Activated CD4-positive, alpha-beta T cell treated with anti-CD3 and anti-CD28 coated beads, Interleukin-2, amount 50 U/mL, for 1 hour (primary cell): ENCODE results near the gene TRMT11.
"Not testable (repeated sequence)": the region's sequence is repeated elsewhere in the genome, so short reads cannot be mapped to it uniquely, and the experiment has no call there.

ENCODE experiments used
- DNase-seq: peaks from one replicate; pipeline ENCODE4 v3.0.0-alpha.2; 2020

TRMT11 gene

GRCh38 chr6:126048635-126049034 is 62.3 kb downstream of the TRMT11 start:
- DNase-seq, result no peak

- DNase-seq, result no peak
Measured at GRCh38 chr6:126050795-126051194, 64.5 kb downstream of the TRMT11 start.

- no peak for DNase-seq
Measured at GRCh38 chr6:126051791-126052190, 65.5 kb downstream of the TRMT11 start.

- DNase-seq, result no peak
Measured at GRCh38 chr6:126052485-126052884, 66.1 kb downstream of the TRMT11 start.

GRCh38 chr6:126054258-126054702 is 67.9 kb downstream of the TRMT11 start:
- DNase-seq, result no peak

- DNase-seq, result no peak
Measured at GRCh38 chr6:126054802-126055201, 68.5 kb downstream of the TRMT11 start.

- no peak for DNase-seq
Measured at GRCh38 chr6:126055449-126055848, 69.1 kb downstream of the TRMT11 start.

GRCh38 chr6:126056355-126057004 is 70.1 kb downstream of the TRMT11 start:
- no peak for DNase-seq

- not testable (repeated sequence) for DNase-seq
Measured at GRCh38 chr6:126058085-126058484, 71.7 kb downstream of the TRMT11 start.

GRCh38 chr6:126060400-126060799 is 74.1 kb downstream of the TRMT11 start:
- DNase-seq, result no peak

GRCh38 chr6:126063512-126064146 is 77.3 kb downstream of the TRMT11 start:
- no peak for DNase-seq

- no peak for DNase-seq
Measured at GRCh38 chr6:126064257-126064747, 78.0 kb downstream of the TRMT11 start.

- DNase-seq, result no peak
Measured at GRCh38 chr6:126064748-126065401, 78.5 kb downstream of the TRMT11 start.

GRCh38 chr6:126066053-126067048 is 80.0 kb downstream of the TRMT11 start:
- DNase-seq, result no peak

- DNase-seq, result no peak
Measured at GRCh38 chr6:126067073-126067472, 80.7 kb downstream of the TRMT11 start.

GRCh38 chr6:126069449-126069848 is 83.1 kb downstream of the TRMT11 start:
- no peak for DNase-seq

- DNase-seq, result no peak
Measured at GRCh38 chr6:126071000-126071647, 84.8 kb downstream of the TRMT11 start.

GRCh38 chr6:126072172-126072571 is 85.8 kb downstream of the TRMT11 start:
- no peak for DNase-seq

GRCh38 chr6:126072834-126073233 is 86.5 kb downstream of the TRMT11 start:
- DNase-seq, result no peak

GRCh38 chr6:126075335-126076071 is 89.2 kb downstream of the TRMT11 start:
- no peak for DNase-seq

- DNase-seq, result no peak
Measured at GRCh38 chr6:126076992-126077664, 90.8 kb downstream of the TRMT11 start.
